C4-2B (cell line): Measurements from ENCODE around the gene AASDH.

Experiments
- H3K27ac ChIP-seq: fragments of 450-650 bp; 2 replicates; pipeline ENCODE4 v1.5.1; 2017
- ZFX ChIP-seq: fragments of 450-650 bp; IDR thresholded peaks from 2 replicates; pipeline ENCODE4 v1.6.1; 2017
- TF ChIP-seq, protein P1 (sequence below): fragments of 450-650 bp; conservative IDR thresholded peaks from 2 replicates; pipeline ENCODE4 v1.5.1; 2017; ENCODE audit warnings: mild to moderate bottlenecking

AASDH gene

DNA sequence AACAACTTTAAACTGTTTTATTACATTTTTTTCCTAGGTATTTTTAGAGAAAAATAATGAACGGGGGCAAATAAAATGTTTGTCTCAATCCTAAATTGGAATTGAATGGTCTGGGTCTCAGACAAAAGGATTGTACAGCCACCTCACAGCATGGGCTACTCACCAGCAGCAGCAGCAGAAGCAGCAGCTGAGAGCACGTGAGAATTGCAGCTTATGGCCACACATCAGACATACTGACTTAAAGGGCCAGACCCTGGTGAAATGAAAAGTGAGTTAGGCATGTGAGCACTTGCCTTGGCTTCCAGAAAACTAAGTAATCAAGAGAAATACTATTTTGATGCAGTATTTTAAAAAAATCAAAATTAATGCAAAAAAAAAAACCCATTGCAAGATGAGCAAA is 56.6 kb downstream of the AASDH start:
- TF ChIP-seq, protein P1, sequence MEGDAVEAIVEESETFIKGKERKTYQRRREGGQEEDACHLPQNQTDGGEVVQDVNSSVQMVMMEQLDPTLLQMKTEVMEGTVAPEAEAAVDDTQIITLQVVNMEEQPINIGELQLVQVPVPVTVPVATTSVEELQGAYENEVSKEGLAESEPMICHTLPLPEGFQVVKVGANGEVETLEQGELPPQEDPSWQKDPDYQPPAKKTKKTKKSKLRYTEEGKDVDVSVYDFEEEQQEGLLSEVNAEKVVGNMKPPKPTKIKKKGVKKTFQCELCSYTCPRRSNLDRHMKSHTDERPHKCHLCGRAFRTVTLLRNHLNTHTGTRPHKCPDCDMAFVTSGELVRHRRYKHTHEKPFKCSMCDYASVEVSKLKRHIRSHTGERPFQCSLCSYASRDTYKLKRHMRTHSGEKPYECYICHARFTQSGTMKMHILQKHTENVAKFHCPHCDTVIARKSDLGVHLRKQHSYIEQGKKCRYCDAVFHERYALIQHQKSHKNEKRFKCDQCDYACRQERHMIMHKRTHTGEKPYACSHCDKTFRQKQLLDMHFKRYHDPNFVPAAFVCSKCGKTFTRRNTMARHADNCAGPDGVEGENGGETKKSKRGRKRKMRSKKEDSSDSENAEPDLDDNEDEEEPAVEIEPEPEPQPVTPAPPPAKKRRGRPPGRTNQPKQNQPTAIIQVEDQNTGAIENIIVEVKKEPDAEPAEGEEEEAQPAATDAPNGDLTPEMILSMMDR: no peak
- TF ChIP-seq ZFX: no peak

DNA sequence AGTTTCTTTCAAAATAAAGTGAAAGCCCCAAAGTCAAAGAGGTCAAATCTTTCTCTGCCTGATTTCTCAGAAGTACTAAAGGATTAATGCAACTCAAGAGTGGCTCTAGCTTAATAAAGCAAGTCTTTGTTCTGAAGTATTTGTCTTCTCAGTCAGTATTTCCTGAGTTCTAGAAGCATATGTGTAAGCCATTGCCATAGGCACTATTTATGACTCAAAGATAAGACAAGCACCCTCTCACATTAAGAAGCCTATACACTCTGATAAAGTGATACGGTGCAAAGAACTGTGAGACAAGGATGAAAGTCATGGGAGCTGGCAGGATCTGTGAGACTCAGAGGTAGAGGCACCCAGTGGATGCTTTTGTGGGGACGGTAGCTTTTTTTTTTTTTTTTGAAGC is 60.9 kb downstream of the AASDH start:
- no peak overlapping the region for H3K27ac ChIP-seq
- no peak for TF ChIP-seq ZFX
- TF ChIP-seq, protein P1: no peak

More for the DNA sequence above, 56.6 kb downstream of the AASDH start:
- H3K27ac ChIP-seq: no peak overlapping the region

DNA sequence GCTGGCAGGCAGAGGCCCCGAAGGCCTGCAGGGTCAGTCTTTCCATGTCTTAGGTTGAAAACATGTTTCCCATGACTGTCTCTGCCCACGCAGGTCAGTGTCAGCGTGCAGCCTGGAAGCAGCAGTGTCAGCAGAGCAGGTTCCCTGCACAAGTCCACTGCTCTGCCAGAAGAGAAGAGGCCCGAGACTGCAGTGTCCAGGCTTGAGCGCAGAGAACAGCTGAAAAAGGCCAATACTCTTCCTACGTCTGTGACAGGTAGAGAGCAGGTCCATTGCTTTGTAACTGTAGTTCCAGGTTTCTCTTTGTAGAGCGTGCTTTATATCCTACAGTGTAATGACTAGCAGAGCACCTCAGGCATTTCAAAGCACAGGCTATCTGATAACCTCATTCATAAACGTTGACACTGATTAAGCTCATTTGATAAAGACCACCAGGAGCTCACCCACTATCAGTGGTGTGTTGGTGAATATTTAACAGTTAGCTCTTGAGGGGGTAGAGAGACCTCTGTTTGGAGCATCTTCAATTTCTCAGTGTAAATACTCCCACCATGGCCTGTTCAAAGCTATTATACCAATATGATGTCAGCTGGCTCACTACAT is 63.2 kb downstream of the AASDH start:
- TF ChIP-seq ZFX: no peak
- TF ChIP-seq, protein P1: no peak
- no peak overlapping the region for H3K27ac ChIP-seq

DNA sequence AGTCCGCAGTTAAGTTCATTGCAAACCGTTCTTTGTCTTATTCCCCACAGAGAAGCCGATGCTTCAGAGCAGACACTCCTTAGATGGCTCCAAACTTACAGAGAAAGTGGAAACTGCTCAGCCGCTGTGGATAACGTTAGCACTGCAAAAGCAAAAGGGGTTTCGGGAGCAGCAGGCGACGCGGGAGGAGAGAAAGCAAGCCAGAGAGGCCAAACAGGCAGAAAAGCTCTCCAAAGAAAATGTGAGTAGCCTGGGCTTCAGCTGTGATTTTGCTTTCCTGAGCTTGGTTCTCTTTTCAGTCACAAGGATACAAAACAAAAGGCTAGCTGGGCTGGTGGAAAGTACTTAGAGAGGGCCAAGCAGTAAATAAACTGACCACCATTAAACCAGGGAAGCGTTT is 64.0 kb downstream of the AASDH start:
- no peak overlapping the region for H3K27ac ChIP-seq
- TF ChIP-seq ZFX: no peak
- TF ChIP-seq, protein P1: no peak

DNA sequence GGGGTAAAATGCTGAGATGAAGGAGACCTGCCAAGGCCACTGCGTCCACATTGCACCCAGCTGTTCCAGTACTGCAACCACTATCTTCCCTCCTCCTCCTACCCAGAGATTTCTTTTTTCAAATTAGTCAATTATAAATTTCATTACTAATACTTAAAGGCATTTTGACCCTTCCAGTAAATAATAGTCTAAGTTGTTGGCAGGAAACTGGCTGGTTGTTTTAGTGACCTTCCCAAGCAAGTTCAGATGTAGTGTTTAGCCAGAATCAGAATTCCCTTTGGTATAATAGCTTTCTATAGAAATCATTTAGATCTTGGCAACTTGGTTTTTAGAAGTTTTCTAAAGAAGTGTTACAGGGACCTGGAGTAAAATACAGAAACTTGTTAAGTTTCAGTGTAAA is 66.0 kb downstream of the AASDH start:
- TF ChIP-seq, protein P1: no peak
- TF ChIP-seq ZFX: no peak
- no peak overlapping the region for H3K27ac ChIP-seq

DNA sequence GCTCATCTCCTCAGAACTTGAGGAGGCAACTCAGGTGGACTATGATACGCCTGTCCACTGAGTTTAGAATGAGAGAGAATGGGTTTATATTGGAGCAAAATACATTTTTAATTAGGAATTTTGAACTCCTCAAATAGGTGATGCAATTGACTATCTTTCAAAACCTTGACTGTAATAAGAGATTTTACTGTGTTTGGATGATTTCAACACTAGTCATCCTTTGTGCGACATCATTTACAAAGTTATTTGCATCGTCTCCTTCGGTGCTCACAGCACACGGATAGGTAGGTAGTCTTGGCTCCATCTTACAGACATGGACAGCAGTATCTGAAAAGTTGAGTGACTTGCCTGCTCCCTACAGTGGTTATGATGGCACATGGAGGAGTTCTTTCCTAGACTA is 67.0 kb downstream of the AASDH start:
- TF ChIP-seq ZFX: no peak
- TF ChIP-seq, protein P1: no peak
- H3K27ac ChIP-seq: no peak overlapping the region

DNA sequence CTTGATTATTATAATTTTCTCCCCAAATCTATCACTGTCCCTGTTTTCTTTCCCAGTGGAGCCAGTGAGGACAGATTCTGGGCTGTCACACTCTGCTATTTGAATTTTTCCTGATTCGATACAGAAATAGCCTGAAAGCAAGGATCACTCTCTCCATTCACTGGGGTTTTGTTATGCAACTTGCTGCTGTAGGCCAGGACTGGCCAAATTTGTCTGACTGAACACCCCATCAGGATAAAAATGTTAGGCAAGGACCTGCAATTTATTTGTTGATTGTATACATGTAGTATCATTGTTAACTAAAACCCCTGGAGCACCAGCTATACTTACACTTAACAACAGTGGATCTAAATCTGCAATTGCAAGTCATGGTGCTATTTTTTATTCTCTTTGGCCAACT is 68.7 kb downstream of the AASDH start:
- H3K27ac ChIP-seq: no peak overlapping the region
- TF ChIP-seq, protein P1: no peak
- no peak for TF ChIP-seq ZFX
